Spleen (tissue), 11 donors: ENCODE measurements around the gene MAN2A2. TPM values are rescaled to one million over a fixed set of nuclear protein-coding genes. Genes with fewer than 3 reads are reported as not detected.

Experiments used
- DNase-seq: peaks from one replicate; pipeline ENCODE4 v3.0.0-alpha.2; 2020
- H3K27ac ChIP-seq, 8 donors: fragments of 200-600 bp; sonication (generic) in 7 of 8; 1 replicate in 4 of 8; 2 replicates in 4 of 8; pipeline versions ENCODE4 v1.5.0 to v1.8.0; 2016 to 2021; ENCODE audit warnings: inconsistent platforms in 4 of 8, mild to moderate bottlenecking in 4 of 8, moderate library complexity in 1 of 8
- H3K27me3 ChIP-seq, 7 donors: fragments of 200-600 bp; sonication (generic) in 6 of 7; replicated peaks in 1 of 7; 1 replicate in 4 of 7; 2 replicates in 3 of 7; pipeline versions ENCODE4 v1.5.0 to v1.8.0; 2016 to 2021; ENCODE audit warnings: inconsistent platforms in 3 of 7, mild to moderate bottlenecking in 1 of 7
- H3K36me3 ChIP-seq, 6 donors: fragments of 200-600 bp; sonication (generic) in 5 of 6; 1 replicate in 4 of 6; 2 replicates in 2 of 6; pipeline versions ENCODE4 v1.5.0 to v1.8.0; 2016 to 2021; ENCODE audit warnings: inconsistent platforms in 2 of 6
- H3K4me1 ChIP-seq, 6 donors: fragments of 200-600 bp; sonication (generic) in 5 of 6; 1 replicate in 3 of 6; 2 replicates in 3 of 6; pipeline versions ENCODE4 v1.5.0 to v1.8.0; 2016 to 2021; ENCODE audit warnings: inconsistent platforms in 3 of 6
- H3K4me3 ChIP-seq, 8 donors: fragments of 200-600 bp; sonication (generic) in 7 of 8; 1 replicate in 4 of 8; 2 replicates in 4 of 8; pipeline versions ENCODE4 v1.5.0 to v1.8.0; 2016 to 2021; ENCODE audit warnings: inconsistent platforms in 4 of 8, mild to moderate bottlenecking in 4 of 8, moderate library complexity in 2 of 8
- H3K9me3 ChIP-seq, 8 donors: fragments of 200-600 bp; sonication (generic) in 7 of 8; 1 replicate in 4 of 8; 2 replicates in 4 of 8; pipeline versions ENCODE4 v1.5.0 to v1.8.0; 2016 to 2021; ENCODE audit warnings: inconsistent platforms in 4 of 8
- POLR2A ChIP-seq, 3 donors: fragments of 450-650 bp; IDR thresholded peaks; one replicate each; pipeline ENCODE4 v1.5.1; 2017; ENCODE audit warnings: antibody characterized with exemption in 3 of 3, mild to moderate bottlenecking in 1 of 3
- POLR2AphosphoS5 ChIP-seq, 3 donors: sonication (generic); formaldehyde crosslinking; IDR thresholded peaks; one replicate each; pipeline ENCODE4 v1.5.1; 2017; ENCODE audit warnings: antibody characterized with exemption in 3 of 3
- WGBS, 5 donors: extraction: QIAGEN DNeasy Blood & Tissue Kit in 3 of 5; methylation state at CpG; one replicate each; pipeline versions ENCODE4 v1.1.5 to v1.1.7; 2013 to 2018; 5-methylcytosine and 5-hydroxymethylcytosine counted together
- intact Hi-C: fragments of 100-400 bp; cut with DNase I; formaldehyde crosslinking; loops from one replicate; pipeline ENCODE4 v1.15.0; 2023; ENCODE audit warnings: low total_unique reads
- polyA plus RNA-seq, 3 donors: library from polyadenylated mRNA; stranded (reverse); fragments of 200-250 nt; gene quantifications; one replicate each; pipeline ENCODE4 v1.2.1, GENCODE V29; 2013
- total RNA-seq, 7 donors: library from RNA; depleted of rRNA in 3 of 7; stranded (reverse); fragments of >200 nt in 3 of 7; fragmentation: NEBNext Ultra II Directional in 4 of 7; extraction: Animal tissue kit (Norgen Biotek cat#: 25700) in 4 of 7; gene quantifications; one replicate each; pipeline versions ENCODE4 v1.1.0 to v1.2.1, GENCODE V29; 2016 to 2021
- TF ChIP-seq, protein P1 (sequence below), 11 experiments: fragments of 200-600 bp in 7 of 11; fragments of 450-650 bp in 4 of 11; sonication (generic) in 4 of 11; IDR thresholded peaks in 8 of 11; conservative IDR thresholded peaks in 3 of 11; 1 replicate in 7 of 11; 2 replicates in 4 of 11; pipeline versions ENCODE4 v1.4.0 to v1.8.0; 2016 to 2021; ENCODE audit warnings: antibody characterized with exemption in 11 of 11, inconsistent platforms in 4 of 11, mild to moderate bottlenecking in 1 of 11
- donor health status: healthy with polysubstance abuse.
- donor health status: DM: no; HTN: no; CAD: no; lungs with moderate emphysema.
- donor health status: DM: no; HTN: no; CAD: no.
- donor health status: Bipolar disorder and iron deficiency.
- donor health status: healthy.
- donor health status: DM: no; HTN: no; CAD: no.
- donor health status: DM: yes; HTN: yes; CAD: no.

MAN2A2 gene
- total and polyA plus RNA-seq, 10 donors, result 13.7 to 167 (median 110) TPM

- TF ChIP-seq POLR2AphosphoS5 (IDR thresholded peaks at IDR 0.05), result peak in 1 of 3 donors; percentile 17
- TF ChIP-seq POLR2A (IDR thresholded peaks at IDR 0.05), result no peak
- TF ChIP-seq, protein P1, sequence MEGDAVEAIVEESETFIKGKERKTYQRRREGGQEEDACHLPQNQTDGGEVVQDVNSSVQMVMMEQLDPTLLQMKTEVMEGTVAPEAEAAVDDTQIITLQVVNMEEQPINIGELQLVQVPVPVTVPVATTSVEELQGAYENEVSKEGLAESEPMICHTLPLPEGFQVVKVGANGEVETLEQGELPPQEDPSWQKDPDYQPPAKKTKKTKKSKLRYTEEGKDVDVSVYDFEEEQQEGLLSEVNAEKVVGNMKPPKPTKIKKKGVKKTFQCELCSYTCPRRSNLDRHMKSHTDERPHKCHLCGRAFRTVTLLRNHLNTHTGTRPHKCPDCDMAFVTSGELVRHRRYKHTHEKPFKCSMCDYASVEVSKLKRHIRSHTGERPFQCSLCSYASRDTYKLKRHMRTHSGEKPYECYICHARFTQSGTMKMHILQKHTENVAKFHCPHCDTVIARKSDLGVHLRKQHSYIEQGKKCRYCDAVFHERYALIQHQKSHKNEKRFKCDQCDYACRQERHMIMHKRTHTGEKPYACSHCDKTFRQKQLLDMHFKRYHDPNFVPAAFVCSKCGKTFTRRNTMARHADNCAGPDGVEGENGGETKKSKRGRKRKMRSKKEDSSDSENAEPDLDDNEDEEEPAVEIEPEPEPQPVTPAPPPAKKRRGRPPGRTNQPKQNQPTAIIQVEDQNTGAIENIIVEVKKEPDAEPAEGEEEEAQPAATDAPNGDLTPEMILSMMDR (IDR thresholded peaks at IDR 0.05 in 8 of 11, conservative IDR thresholded peaks at IDR 0.05 in 3 of 11), result no peak
- WGBS, 5 donors, result 90 to 95% (median 92%) methylated on average over 17 to 20 of the region's 20 CpGs
- H3K4me1 ChIP-seq, result peaks cover 9 to 39% (median 32%) of the 10 kb centered on the region in 6 donors
- intact Hi-C loops, result no loop called here
- no peak overlapping the region for H3K4me3 ChIP-seq
- peaks cover 8 to 62% (median 56%) of the 10 kb centered on the region in 6 donors for H3K36me3 ChIP-seq
- no peaks in the 10 kb centered on the region for H3K9me3 ChIP-seq
- DNase-seq, result peak; percentile 71
- peak overlapping the region in 1 of 8 donors; percentile 2 for H3K27ac ChIP-seq
- H3K27me3 ChIP-seq, result no peaks in the 10 kb centered on the region
These were observed 27.1 kb upstream of the MAN2A2 start for GRCh38 chr15:90876046-90876445.

DNA sequence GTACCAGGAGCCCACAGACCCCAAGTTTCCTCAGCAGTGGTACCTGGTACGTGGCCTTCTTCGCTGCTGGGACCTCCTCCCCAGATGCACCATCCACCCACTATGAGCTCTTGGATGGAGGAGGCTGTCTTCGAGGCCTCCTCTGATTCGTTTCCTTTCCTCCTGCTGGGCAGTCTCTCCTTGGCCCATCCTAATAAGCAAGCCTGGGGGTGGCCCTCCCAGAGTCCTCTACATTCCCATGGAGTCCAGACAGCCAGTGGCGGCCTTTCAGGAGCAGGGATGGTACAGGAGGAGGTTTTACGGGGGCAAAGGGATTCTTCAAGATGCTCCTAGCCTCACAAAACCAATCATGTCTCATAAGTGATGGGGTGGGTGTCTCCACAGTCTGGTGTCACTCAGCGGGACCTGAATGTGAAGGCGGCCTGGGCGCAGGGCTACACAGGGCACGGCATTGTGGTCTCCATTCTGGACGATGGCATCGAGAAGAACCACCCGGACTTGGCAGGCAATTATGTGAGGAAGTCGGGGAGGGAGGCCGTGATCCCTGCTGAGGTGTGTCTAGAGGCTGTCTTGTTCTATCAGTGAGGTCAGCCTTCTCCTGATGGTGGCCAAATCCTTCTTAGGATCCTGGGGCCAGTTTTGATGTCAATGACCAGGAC, 26.5 kb upstream of the MAN2A2 start:
- Histone ChIP-seq H3K9me3 (no peaks in the 10 kb centered on the region), H3K4me3 (no peak overlapping the region), H3K27ac (peak overlapping the region in 1 of 8 donors; percentile 2), H3K4me1 (peaks cover 9 to 38% (median 31%) of the 10 kb centered on the region in 6 donors), H3K27me3 (no peaks in the 10 kb centered on the region), H3K36me3 (peaks cover 8 to 68% (median 62%) of the 10 kb centered on the region in 6 donors)
- TF ChIP-seq POLR2A (IDR thresholded peaks at IDR 0.05), result no peak
- no peak for DNase-seq
- intact Hi-C loops, result no loop called here
- 87 to 96% (median 92%) methylated on average over 15 of the region's 15 CpGs for WGBS, 5 donors

DNA sequence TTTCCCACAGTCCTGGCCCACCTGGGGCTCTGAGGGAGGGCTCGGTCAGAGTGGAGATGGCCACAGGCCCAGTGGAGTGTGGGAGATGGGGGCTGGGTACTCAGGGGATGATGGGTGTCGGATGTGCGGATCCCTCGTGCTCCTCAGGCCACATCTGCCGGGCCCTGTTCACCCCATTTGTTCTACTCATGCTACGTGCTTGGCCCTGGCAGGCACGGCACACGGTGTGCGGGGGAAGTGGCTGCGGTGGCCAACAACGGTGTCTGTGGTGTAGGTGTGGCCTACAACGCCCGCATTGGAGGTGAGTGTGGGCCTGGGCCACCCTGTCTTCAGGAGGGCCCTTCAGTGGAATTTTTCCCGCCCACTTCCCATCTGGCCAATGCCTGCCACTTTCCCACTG, 25.8 kb upstream of the MAN2A2 start:
- Histone ChIP-seq H3K36me3 (peaks cover 8 to 74% (median 69%) of the 10 kb centered on the region in 6 donors), H3K4me3 (no peak overlapping the region), H3K4me1 (peaks cover 9 to 37% (median 28%) of the 10 kb centered on the region in 6 donors), H3K9me3 (no peaks in the 10 kb centered on the region), H3K27me3 (no peaks in the 10 kb centered on the region), H3K27ac (no peak overlapping the region)
- 74 to 96% (median 88%) methylated on average over 13 to 14 of the region's 14 CpGs for WGBS, 5 donors
- TF ChIP-seq POLR2A (IDR thresholded peaks at IDR 0.05) (no peak), POLR2AphosphoS5 (IDR thresholded peaks at IDR 0.05) (peak in 2 of 3 donors; percentile 19 to 31)
- DNase-seq, result no peak
- intact Hi-C loops, result no loop called here

DNA sequence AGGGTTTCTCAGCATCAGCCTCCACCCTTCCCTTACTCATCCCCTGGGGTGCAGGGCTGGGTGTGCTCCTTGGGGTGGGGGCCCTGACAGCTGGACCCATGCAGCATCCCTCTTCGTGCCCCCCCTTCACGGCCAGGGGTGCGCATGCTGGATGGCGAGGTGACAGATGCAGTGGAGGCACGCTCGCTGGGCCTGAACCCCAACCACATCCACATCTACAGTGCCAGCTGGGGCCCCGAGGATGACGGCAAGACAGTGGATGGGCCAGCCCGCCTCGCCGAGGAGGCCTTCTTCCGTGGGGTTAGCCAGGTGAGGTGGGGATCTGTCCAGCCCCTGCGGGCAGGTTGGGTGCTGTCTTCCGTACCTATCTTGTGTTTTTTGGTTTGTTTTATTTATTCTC, 25.1 kb upstream of the MAN2A2 start:
- WGBS, 5 donors, result 93 to 95% (median 95%) methylated on average over 14 of the region's 14 CpGs
- DNase-seq, result peak; percentile 74
- Histone ChIP-seq H3K4me3 (no peak overlapping the region), H3K27me3 (no peaks in the 10 kb centered on the region), H3K27ac (no peak overlapping the region), H3K9me3 (no peaks in the 10 kb centered on the region), H3K4me1 (peaks cover 3 to 37% (median 26%) of the 10 kb centered on the region in 6 donors), H3K36me3 (peaks cover 8 to 81% (median 72%) of the 10 kb centered on the region in 6 donors)
- intact Hi-C loops, result no loop called here
- TF ChIP-seq, protein P1 (IDR thresholded peaks at IDR 0.05 in 8 of 11, conservative IDR thresholded peaks at IDR 0.05 in 3 of 11), result no peak
- TF ChIP-seq POLR2AphosphoS5 (IDR thresholded peaks at IDR 0.05) (peak in 2 of 3 donors; percentile 5 to 29), POLR2A (IDR thresholded peaks at IDR 0.05) (no peak)

GRCh38 chr15:90878660-90879059, 24.4 kb upstream of the MAN2A2 start:
- DNase-seq, result no peak
- 94 to 97% (median 96%) methylated on average over 10 to 15 of the region's 15 CpGs for WGBS, 5 donors

More at GRCh38 chr15:90878660-90879059, 24.4 kb upstream of the MAN2A2 start:
- intact Hi-C loops, result no loop called here
- Histone ChIP-seq H3K27me3 (no peaks in the 10 kb centered on the region), H3K4me1 (peaks cover 6 to 37% (median 26%) of the 10 kb centered on the region in 6 donors), H3K27ac (no peak overlapping the region), H3K36me3 (peaks cover 8 to 85% (median 72%) of the 10 kb centered on the region in 6 donors), H3K4me3 (no peak overlapping the region), H3K9me3 (no peaks in the 10 kb centered on the region)
- TF ChIP-seq, protein P1 (IDR thresholded peaks at IDR 0.05 in 8 of 11, conservative IDR thresholded peaks at IDR 0.05 in 3 of 11), result no peak
- TF ChIP-seq POLR2A (IDR thresholded peaks at IDR 0.05) (no peak), POLR2AphosphoS5 (IDR thresholded peaks at IDR 0.05) (peak in 1 of 3 donors; percentile 27)
